Panc1 (cell line): ENCODE data around the gene SPINK13. TPM values are rescaled to one million over a fixed set of nuclear protein-coding genes. Genes with fewer than 3 reads are reported as not detected.

Source experiments
- ATAC-seq: fragments of 200-7000 bp; cut with Tn5 transposase; 2 replicates; pipeline ENCODE4 v1.9.1; 2020; ENCODE audit warnings: mild to moderate bottlenecking, moderate library complexity
- BruUV-seq: library from RNA; stranded (reverse); fragments of 400-500 nt; replicated peaks from 2 replicates; lab custom pipeline; 2021; lab: Mats Ljungman, UMichigan
- CTCF ChIA-PET: fragments of 300-600 bp; sonication (Branson Sonifier 250); formaldehyde crosslinking; loops from one replicate; lab custom pipeline; 2022; ENCODE audit warnings: antibody characterized with exemption; lab: Charles Lee
- POLR2A ChIA-PET: fragments of 300-600 bp; sonication (Branson Sonifier 250); formaldehyde crosslinking; loops from one replicate; lab custom pipeline; 2022; ENCODE audit warnings: antibody characterized with exemption; lab: Charles Lee
- DNase-seq: peaks from one replicate; pipeline ENCODE4 v3.0.0-alpha.2; 2010; ENCODE audit warnings: low read depth, low spot score
- H3K27ac ChIP-seq: 2 replicates; pipeline ENCODE4 v1.5.1; 2011; ENCODE audit warnings: mild to moderate bottlenecking, low read length, inconsistent platforms
- H3K27me3 ChIP-seq: fragments of 200-500 bp; sonication (Bioruptor generic); 2 replicates; pipeline ENCODE4 v1.6.0; 2014; ENCODE audit warnings: low read length, inconsistent platforms; ENCODE audit not compliant: control insufficient read depth, insufficient read depth
- H3K36me3 ChIP-seq: fragments of 200-500 bp; sonication (Bioruptor generic); 2 replicates; pipeline ENCODE4 v1.5.1; 2014; ENCODE audit warnings: inconsistent platforms, mild to moderate bottlenecking, low read length, moderate library complexity; ENCODE audit not compliant: control insufficient read depth, insufficient read depth
- H3K4me1 ChIP-seq: 2 replicates; pipeline ENCODE4 v1.5.1; 2011; ENCODE audit warnings: inconsistent platforms, mild to moderate bottlenecking, low read length, moderate library complexity; ENCODE audit not compliant: control insufficient read depth, insufficient read depth
- H3K4me3 ChIP-seq, 2 experiments: 2 replicates each; pipeline ENCODE4 v1.5.1; 2011 to 2012; ENCODE audit warnings: low read depth in 2 of 2, low read length in 2 of 2, mild to moderate bottlenecking in 2 of 2, inconsistent platforms in 1 of 2, moderate library complexity in 1 of 2
- H3K9me3 ChIP-seq: fragments of 200-500 bp; sonication (Bioruptor generic); 2 replicates; pipeline ENCODE4 v1.5.1; 2014; ENCODE audit warnings: low read depth, mild to moderate bottlenecking, inconsistent platforms, low read length, moderate library complexity; ENCODE audit not compliant: control insufficient read depth, insufficient read depth
- CTCF ChIP-seq: fragments of 450-650 bp; IDR thresholded peaks from 2 replicates; pipeline ENCODE4 v1.5.1; 2017; ENCODE audit warnings: mild to moderate bottlenecking
- POLR2AphosphoS5 ChIP-seq: IDR thresholded peaks from 2 replicates; pipeline ENCODE4 v1.6.1; 2012; ENCODE audit warnings: mild to moderate bottlenecking, low read depth, low read length, moderate library complexity
- REST ChIP-seq, 2 experiments: IDR thresholded peaks; 2 replicates each; pipeline ENCODE4 v1.6.1; 2011 to 2012; ENCODE audit warnings: low read depth in 2 of 2, control low read depth in 1 of 2, low read length in 1 of 2, mild to moderate bottlenecking in 1 of 2, moderate library complexity in 1 of 2; ENCODE audit not compliant: insufficient read depth in 1 of 2
- SIN3A ChIP-seq: IDR thresholded peaks from 2 replicates; pipeline ENCODE4 v1.6.1; 2012; ENCODE audit warnings: low read depth, mild to moderate bottlenecking, low read length, moderate library complexity, borderline replicate concordance; ENCODE audit not compliant: insufficient read depth
- TCF7L2 ChIP-seq: IDR thresholded peaks from 2 replicates; pipeline ENCODE4 v1.6.1; 2011; ENCODE audit warnings: mild to moderate bottlenecking, low read depth, low read length, inconsistent platforms
- in situ Hi-C: cut with HindIII; loops from 2 replicates; pipeline ENCODE4 v1.10.0; 2016; ENCODE audit warnings: low sequenced_read_pairs, low pct_unique_long_range_greater_than_20kb
- intact Hi-C: fragments of 100-400 bp; cut with micrococcal nuclease; formaldehyde crosslinking; loops from one replicate; pipeline ENCODE4 v1.10.0; 2022; ENCODE audit not compliant: unreplicated experiment
- total RNA-seq: library from RNA; stranded (reverse); gene quantifications from one replicate; pipeline ENCODE4 v1.2.1, GENCODE V29; 2021; ENCODE audit not compliant: unreplicated experiment

SPINK13 gene
- total RNA-seq, 1 experiment from 2014 or later: not detected

- DNase-seq (no peak), ATAC-seq (no peak)
- H3K9me3 ChIP-seq: no peaks in the 10 kb centered on the region
- in situ Hi-C loops: no loop called here
- no peaks in the 10 kb centered on the region for H3K36me3 ChIP-seq
- POLR2A ChIA-PET: no interaction called here
- no peak for TF ChIP-seq CTCF
- no peak for TF ChIP-seq SIN3A
- no peak for TF ChIP-seq POLR2AphosphoS5
- TF ChIP-seq TCF7L2: no peak
- no peak for TF ChIP-seq REST (IDR thresholded peaks at IDR 0.05; ENCODE audit: insufficient read depth in 1 of 2, low read depth in 2 of 2, low read length in 1 of 2)
- H3K27ac ChIP-seq: no peak overlapping the region
- no peaks in the 10 kb centered on the region for H3K4me1 ChIP-seq
- CTCF ChIA-PET: no interaction called here
- no TSS peak for BruUV-seq
- H3K27me3 ChIP-seq: no peaks in the 10 kb centered on the region
- intact Hi-C loops: no loop called here
- H3K4me3 ChIP-seq: no peak overlapping the region
Observed at GRCh38 chr5:148237785-148238417, 30.7 kb upstream of the SPINK13 start.

GRCh38 chr5:148238418-148238794 lies 30.2 kb upstream of the SPINK13 start, which contains the start of gene MARCOL:
TSS of gene MARCOL (plus strand) at chr5:148238525. CDS start at chr5:148238598, 73 bp downstream.
- ChIA-PET CTCF (no interaction called here), POLR2A (no interaction called here)
- no peak for ATAC-seq
- intact Hi-C loops (no loop called here), in situ Hi-C loops (no loop called here)
- no peaks in the 10 kb centered on the region for H3K27me3 ChIP-seq
- H3K27ac ChIP-seq: no peak within 1 kb of the TSS
- H3K9me3 ChIP-seq: no peaks in the 10 kb centered on the region
- DNase-seq: no peak
- no TSS peak for BruUV-seq
- H3K4me3 ChIP-seq: no peak within 1 kb of the TSS
- TF ChIP-seq SIN3A (no peak), REST (IDR thresholded peaks at IDR 0.05; ENCODE audit: insufficient read depth in 1 of 2, low read depth in 2 of 2, low read length in 1 of 2) (no peak), CTCF (no peak), POLR2AphosphoS5 (no peak), TCF7L2 (no peak)
- no peaks in the 10 kb centered on the region for H3K36me3 ChIP-seq
- no peaks in the 10 kb centered on the region for H3K4me1 ChIP-seq
